ENCODE measurements around the gene CNGA3.
A peak's percentile ranks its signal among the peaks of the same experiment; 100 is the strongest.

The CNGA3 gene

GRCh38 chr2:98334439-98335078 is 11.7 kb upstream of the CNGA3 start:
- H3K9me3 Mint-ChIP-seq: no peaks in the 10 kb centered on the region
- no peak overlapping the region for H3K27ac Mint-ChIP-seq (ENCODE audit: low read depth)
- no peaks in the 10 kb centered on the region for H3K36me3 Mint-ChIP-seq (ENCODE audit: insufficient read depth)
- H3K4me3 Mint-ChIP-seq: no peak overlapping the region
- no peak for DNase-seq (ENCODE audit: low spot score in 2 of 2)
- no peak for ATAC-seq (replicated peaks; ENCODE audit: extremely low read depth, poor library complexity, severe bottlenecking)
- H3K27me3 Mint-ChIP-seq: peaks cover 49% of the 10 kb centered on the region
- no peaks in the 10 kb centered on the region for H3K4me1 Mint-ChIP-seq

GRCh38 chr2:98335271-98335670 is 11.0 kb upstream of the CNGA3 start:
- Mint-ChIP-seq H3K27me3 (peaks cover 48% of the 10 kb centered on the region), H3K4me1 (no peaks in the 10 kb centered on the region), H3K27ac (ENCODE audit: low read depth) (no peak overlapping the region), H3K4me3 (no peak overlapping the region), H3K36me3 (ENCODE audit: insufficient read depth) (no peaks in the 10 kb centered on the region), H3K9me3 (no peaks in the 10 kb centered on the region)
- no peak for ATAC-seq (replicated peaks; ENCODE audit: extremely low read depth, poor library complexity, severe bottlenecking)
- DNase-seq (ENCODE audit: low spot score in 2 of 2): no peak

GRCh38 chr2:98341241-98341640 is 5.0 kb upstream of the CNGA3 start:
- ATAC-seq (replicated peaks; ENCODE audit: extremely low read depth, poor library complexity, severe bottlenecking) (no peak), DNase-seq (ENCODE audit: low spot score in 2 of 2) (no peak)
- H3K9me3 Mint-ChIP-seq: no peaks in the 10 kb centered on the region
- H3K27ac Mint-ChIP-seq (ENCODE audit: low read depth): no peak overlapping the region
- H3K4me1 Mint-ChIP-seq: peaks cover 5% of the 10 kb centered on the region
- H3K4me3 Mint-ChIP-seq: no peak overlapping the region
- H3K27me3 Mint-ChIP-seq: peaks cover 55% of the 10 kb centered on the region
- H3K36me3 Mint-ChIP-seq (ENCODE audit: insufficient read depth): peaks cover 1% of the 10 kb centered on the region

- Mint-ChIP-seq H3K27ac (ENCODE audit: low read depth) (no peak overlapping the region), H3K27me3 (peaks cover 71% of the 10 kb centered on the region), H3K4me3 (no peak overlapping the region), H3K4me1 (peaks cover 14% of the 10 kb centered on the region), H3K9me3 (no peaks in the 10 kb centered on the region), H3K36me3 (ENCODE audit: insufficient read depth) (peaks cover 4% of the 10 kb centered on the region)
- DNase-seq (ENCODE audit: low spot score in 2 of 2) (no peak), ATAC-seq (replicated peaks; ENCODE audit: extremely low read depth, poor library complexity, severe bottlenecking) (no peak)
Measured at GRCh38 chr2:98343285-98343684, 3.0 kb upstream of the CNGA3 start.

GRCh38 chr2:98347298-98348065 is 1.2 kb downstream of the CNGA3 start:
- Mint-ChIP-seq H3K9me3 (no peaks in the 10 kb centered on the region), H3K4me3 (no peak overlapping the region), H3K4me1 (peaks cover 17% of the 10 kb centered on the region), H3K27ac (ENCODE audit: low read depth) (no peak overlapping the region), H3K27me3 (peaks cover 94% of the 10 kb centered on the region), H3K36me3 (ENCODE audit: insufficient read depth) (peaks cover 4% of the 10 kb centered on the region)
- ATAC-seq (replicated peaks; ENCODE audit: extremely low read depth, poor library complexity, severe bottlenecking) (no peak), DNase-seq (ENCODE audit: low spot score in 2 of 2) (no peak)

GRCh38 chr2:98348066-98348561 is 1.9 kb downstream of the CNGA3 start:
- Mint-ChIP-seq H3K9me3 (no peaks in the 10 kb centered on the region), H3K36me3 (ENCODE audit: insufficient read depth) (peaks cover 4% of the 10 kb centered on the region), H3K4me1 (peaks cover 17% of the 10 kb centered on the region), H3K4me3 (no peak overlapping the region), H3K27me3 (peaks cover 88% of the 10 kb centered on the region), H3K27ac (ENCODE audit: low read depth) (no peak overlapping the region)
- DNase-seq (ENCODE audit: low spot score in 2 of 2) (no peak), ATAC-seq (replicated peaks; ENCODE audit: extremely low read depth, poor library complexity, severe bottlenecking) (peak; percentile 10)

- no peak for ATAC-seq (replicated peaks; ENCODE audit: extremely low read depth, poor library complexity, severe bottlenecking)
- Mint-ChIP-seq H3K4me1 (peaks cover 17% of the 10 kb centered on the region), H3K27ac (ENCODE audit: low read depth) (no peak overlapping the region), H3K27me3 (peaks cover 65% of the 10 kb centered on the region), H3K9me3 (no peaks in the 10 kb centered on the region), H3K36me3 (ENCODE audit: insufficient read depth) (peaks cover 4% of the 10 kb centered on the region), H3K4me3 (no peak overlapping the region)
- no peak for DNase-seq (ENCODE audit: low spot score in 2 of 2)
Measured at GRCh38 chr2:98350411-98350810, 4.2 kb downstream of the CNGA3 start.

- no peak for DNase-seq (ENCODE audit: low spot score in 2 of 2)
- no peaks in the 10 kb centered on the region for H3K36me3 Mint-ChIP-seq (ENCODE audit: insufficient read depth)
- no peak for ATAC-seq (replicated peaks; ENCODE audit: extremely low read depth, poor library complexity, severe bottlenecking)
- H3K4me3 Mint-ChIP-seq: no peak overlapping the region
- no peaks in the 10 kb centered on the region for H3K9me3 Mint-ChIP-seq
- H3K27me3 Mint-ChIP-seq: peaks cover 42% of the 10 kb centered on the region
- H3K27ac Mint-ChIP-seq (ENCODE audit: low read depth): no peak overlapping the region
- H3K4me1 Mint-ChIP-seq: no peaks in the 10 kb centered on the region
Measured at GRCh38 chr2:98355881-98356280, 9.6 kb downstream of the CNGA3 start.

- no peaks in the 10 kb centered on the region for H3K36me3 Mint-ChIP-seq (ENCODE audit: insufficient read depth)
- H3K9me3 Mint-ChIP-seq: no peaks in the 10 kb centered on the region
- DNase-seq (ENCODE audit: low spot score in 2 of 2) (no peak), ATAC-seq (replicated peaks; ENCODE audit: extremely low read depth, poor library complexity, severe bottlenecking) (no peak)
- no peaks in the 10 kb centered on the region for H3K4me1 Mint-ChIP-seq
- H3K27me3 Mint-ChIP-seq: peaks cover 34% of the 10 kb centered on the region
- no peak overlapping the region for H3K4me3 Mint-ChIP-seq
- no peak overlapping the region for H3K27ac Mint-ChIP-seq (ENCODE audit: low read depth)
Measured at GRCh38 chr2:98356729-98357128, 10.5 kb downstream of the CNGA3 start.

GRCh38 chr2:98357849-98358248 is 11.6 kb downstream of the CNGA3 start:
- H3K27ac Mint-ChIP-seq (ENCODE audit: low read depth): no peak overlapping the region
- DNase-seq (ENCODE audit: low spot score in 2 of 2) (no peak), ATAC-seq (replicated peaks; ENCODE audit: extremely low read depth, poor library complexity, severe bottlenecking) (no peak)
- peaks cover 27% of the 10 kb centered on the region for H3K27me3 Mint-ChIP-seq
- no peaks in the 10 kb centered on the region for H3K9me3 Mint-ChIP-seq
- no peaks in the 10 kb centered on the region for H3K4me1 Mint-ChIP-seq
- no peaks in the 10 kb centered on the region for H3K36me3 Mint-ChIP-seq (ENCODE audit: insufficient read depth)
- no peak overlapping the region for H3K4me3 Mint-ChIP-seq

GRCh38 chr2:98359986-98360385 is 13.7 kb downstream of the CNGA3 start:
- DNase-seq (ENCODE audit: low spot score in 2 of 2) (no peak), ATAC-seq (replicated peaks; ENCODE audit: extremely low read depth, poor library complexity, severe bottlenecking) (no peak)
- H3K27me3 Mint-ChIP-seq: peaks cover 39% of the 10 kb centered on the region
- H3K27ac Mint-ChIP-seq (ENCODE audit: low read depth): no peak overlapping the region
- no peak overlapping the region for H3K4me3 Mint-ChIP-seq
- H3K4me1 Mint-ChIP-seq: no peaks in the 10 kb centered on the region
- H3K9me3 Mint-ChIP-seq: no peaks in the 10 kb centered on the region
- no peaks in the 10 kb centered on the region for H3K36me3 Mint-ChIP-seq (ENCODE audit: insufficient read depth)

- no peak overlapping the region for H3K4me3 Mint-ChIP-seq
- peaks cover 6% of the 10 kb centered on the region for H3K9me3 Mint-ChIP-seq
- H3K27ac Mint-ChIP-seq (ENCODE audit: low read depth): no peak overlapping the region
- H3K27me3 Mint-ChIP-seq: peaks cover 77% of the 10 kb centered on the region
- no peak for DNase-seq (ENCODE audit: low spot score in 2 of 2)
- no peak for ATAC-seq (replicated peaks; ENCODE audit: extremely low read depth, poor library complexity, severe bottlenecking)
- no peaks in the 10 kb centered on the region for H3K36me3 Mint-ChIP-seq (ENCODE audit: insufficient read depth)
- H3K4me1 Mint-ChIP-seq: no peaks in the 10 kb centered on the region
Measured at GRCh38 chr2:98367721-98368120, 21.5 kb downstream of the CNGA3 start.

- no peaks in the 10 kb centered on the region for H3K4me1 Mint-ChIP-seq
- DNase-seq (ENCODE audit: low spot score in 2 of 2) (no peak), ATAC-seq (replicated peaks; ENCODE audit: extremely low read depth, poor library complexity, severe bottlenecking) (no peak)
- H3K9me3 Mint-ChIP-seq: peaks cover 6% of the 10 kb centered on the region
- H3K4me3 Mint-ChIP-seq: no peak overlapping the region
- no peak overlapping the region for H3K27ac Mint-ChIP-seq (ENCODE audit: low read depth)
- H3K36me3 Mint-ChIP-seq (ENCODE audit: insufficient read depth): no peaks in the 10 kb centered on the region
- H3K27me3 Mint-ChIP-seq: peaks cover 85% of the 10 kb centered on the region
Measured at GRCh38 chr2:98369710-98370239, 23.5 kb downstream of the CNGA3 start.
